Thyroid gland (tissue), 4 donors: ENCODE measurements around the gene GRHL1.

Experiments
- CTCF ChIP-seq, 6 experiments: fragments of 200-600 bp in 3 of 6; fragments of 450-650 bp in 3 of 6; sonication (generic) in 3 of 6; IDR thresholded peaks; one replicate each; pipeline ENCODE4 v1.5.1; 2016 to 2019; ENCODE audit warnings: antibody characterized with exemption in 6 of 6, mild to moderate bottlenecking in 2 of 6, inconsistent platforms in 1 of 6, moderate library complexity in 1 of 6
- POLR2A ChIP-seq, 2 donors: fragments of 450-650 bp; IDR thresholded peaks; one replicate each; pipeline ENCODE4 v1.6.1; 2017; ENCODE audit warnings: antibody characterized with exemption in 2 of 2, mild to moderate bottlenecking in 2 of 2, moderate library complexity in 1 of 2

GRCh38 chr2:10001586-10001985 is 50.1 kb downstream of the GRHL1 start:
- TF ChIP-seq POLR2A (IDR thresholded peaks at IDR 0.05): no peak
- no peak for TF ChIP-seq CTCF (IDR thresholded peaks at IDR 0.05)
